ENCODE results near the gene PTPRH.

Gene PTPRH

DNA sequence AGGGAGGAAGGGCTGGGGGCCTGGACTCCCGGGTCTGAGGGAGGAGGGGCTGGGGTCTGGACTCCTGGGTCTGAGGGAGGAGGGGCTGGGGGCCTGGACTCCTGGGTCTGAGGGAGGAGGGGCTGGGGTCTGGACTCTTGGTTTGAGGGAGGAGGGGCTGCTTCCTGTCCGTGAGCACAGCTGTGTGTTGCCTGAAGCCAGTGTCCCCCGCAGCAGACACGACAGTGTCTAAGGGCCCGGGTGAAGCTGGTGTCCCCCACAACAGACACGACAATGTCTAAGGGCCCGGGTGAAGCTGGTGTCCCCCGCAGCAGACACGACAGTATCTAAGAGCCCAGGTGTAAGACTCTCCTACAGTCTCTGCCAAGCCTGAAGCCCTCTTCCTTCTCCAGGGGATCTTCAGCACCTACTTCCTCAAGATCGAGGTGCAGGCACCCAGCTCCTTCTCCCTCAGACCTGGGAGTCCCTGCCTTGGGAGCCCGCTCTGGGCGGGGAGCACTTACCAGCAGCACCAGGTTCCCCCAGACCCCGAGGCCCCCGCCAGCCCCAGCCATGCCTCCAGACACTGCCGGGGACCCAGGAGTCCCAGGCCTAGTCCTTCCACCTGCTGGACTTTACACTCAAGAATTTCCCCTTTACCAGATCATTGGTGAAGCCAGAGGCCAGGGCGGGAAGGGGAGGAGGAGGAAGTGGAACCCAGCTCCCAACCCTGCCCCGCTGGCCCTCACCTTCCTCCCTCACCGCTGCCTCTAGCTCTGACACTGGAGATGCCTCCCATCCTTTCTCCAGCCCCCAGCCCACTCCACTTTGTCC lies at the start of gene PTPRH:
PTPRH (minus strand) TSS at position 622 of the 813 bp plus-strand sequence; CDS start at position 554, 68 bp downstream.
- FAIRE-seq: no peak

- FAIRE-seq: no peak
Observed at GRCh38 chr19:55258476-55258827, 49.2 kb upstream of the PTPRH start.

DNA sequence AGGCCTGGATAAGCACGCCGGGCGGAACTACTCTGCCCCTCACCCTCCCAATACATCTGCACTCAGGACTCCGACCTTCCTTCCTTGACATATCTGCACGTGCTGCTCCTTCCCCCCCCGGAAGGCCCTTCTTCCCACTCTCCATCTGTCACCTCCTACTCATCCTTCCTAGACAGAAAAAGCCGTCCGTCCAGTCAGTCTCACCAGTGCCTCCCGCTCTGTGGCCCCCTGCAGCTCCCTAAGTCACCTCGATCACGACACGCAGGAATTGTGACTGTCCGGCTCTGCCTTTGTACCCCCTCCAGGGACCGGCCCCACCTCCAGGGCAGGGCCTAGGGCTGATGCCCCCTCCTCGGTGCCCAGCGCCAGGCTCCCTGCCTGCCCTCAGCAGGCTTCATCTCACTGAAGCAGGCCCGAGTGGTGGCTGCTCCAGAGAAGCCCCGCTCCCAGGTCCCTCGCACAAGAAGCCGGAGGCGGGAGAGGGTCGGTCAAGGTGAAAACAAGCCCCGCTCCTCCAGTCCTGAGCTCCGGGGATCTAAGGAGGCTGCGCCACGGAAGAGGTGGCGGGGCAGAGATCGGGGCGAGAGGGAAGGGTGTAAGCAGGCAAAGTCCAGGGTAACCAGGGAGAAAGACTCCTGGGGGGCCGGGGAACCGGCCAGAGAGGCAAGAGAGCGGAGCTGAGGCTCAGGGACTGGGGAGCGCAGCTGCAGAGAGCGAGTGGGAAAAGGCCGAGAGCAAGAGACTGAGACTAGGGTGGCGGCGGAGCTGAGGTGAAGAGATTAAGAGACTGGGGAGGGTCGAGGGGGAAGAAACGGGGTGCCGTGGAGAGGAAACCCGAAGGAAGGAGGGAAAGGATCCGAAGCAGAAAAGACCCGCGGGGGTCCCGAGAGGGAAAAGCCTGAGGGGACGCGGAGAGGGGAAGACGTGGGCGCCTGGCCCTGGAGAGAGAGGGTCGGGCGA lies 48.4 kb upstream of the PTPRH start:
- FAIRE-seq: no peak

GRCh38 chr19:55256562-55257460 lies 47.5 kb upstream of the PTPRH start:
- FAIRE-seq: no peak

DNA sequence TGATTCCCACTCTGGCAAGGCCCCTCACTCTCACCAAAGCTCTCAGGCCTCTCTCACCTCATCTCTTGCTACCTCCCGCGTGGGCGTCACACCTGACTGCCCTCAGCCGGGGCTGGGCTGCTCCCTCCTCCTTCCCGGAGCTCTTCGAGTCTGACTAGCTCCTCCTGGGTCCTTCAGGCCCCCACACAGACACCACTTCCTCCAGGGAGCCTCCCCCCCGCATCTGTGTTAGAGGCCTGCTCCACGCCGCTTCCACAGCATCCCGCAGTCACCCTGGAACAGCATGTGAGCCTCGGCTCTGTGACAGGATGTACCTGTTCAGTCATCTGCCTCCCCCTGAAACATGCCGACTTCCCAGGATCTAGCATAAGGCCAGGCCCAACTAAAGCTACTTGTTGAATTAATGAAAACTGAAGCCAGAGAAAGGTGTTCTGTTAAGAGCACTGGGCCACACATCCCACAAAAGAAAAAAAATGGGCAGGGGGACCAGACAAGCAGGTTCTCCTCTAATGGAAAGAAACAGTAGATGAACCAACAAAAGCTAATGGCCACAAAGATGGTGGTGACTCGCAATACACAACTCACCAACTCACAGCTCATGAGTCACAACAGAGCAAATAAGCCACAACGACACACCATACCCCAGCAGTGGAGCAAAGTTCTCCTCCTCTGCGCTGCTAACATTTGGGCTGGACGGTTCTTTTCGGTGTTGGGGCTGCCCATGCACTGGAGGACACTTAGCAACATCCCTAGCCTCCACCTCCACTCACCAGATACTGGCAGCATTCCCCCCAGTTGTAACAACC lies 46.5 kb upstream of the PTPRH start:
- FAIRE-seq: no peak

DNA sequence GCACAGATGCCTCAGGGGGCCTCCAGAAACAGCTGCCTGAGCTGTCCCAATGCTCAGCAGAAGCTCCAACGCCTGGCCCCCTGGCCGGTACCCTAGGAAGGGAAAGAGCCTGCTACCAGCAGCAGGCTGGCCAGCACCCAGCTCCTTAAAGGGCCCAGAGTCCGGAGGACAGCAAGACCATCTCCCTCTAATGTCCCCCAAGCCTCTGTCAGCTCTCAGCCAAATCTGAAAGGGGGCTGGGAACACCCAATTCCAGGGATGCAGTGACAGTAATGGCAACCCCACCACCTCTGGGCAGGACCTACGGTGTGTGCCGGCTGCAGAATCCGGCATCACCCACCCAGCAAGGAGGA lies 45.3 kb upstream of the PTPRH start:
- FAIRE-seq: no peak

GRCh38 chr19:55253842-55254624 lies 44.7 kb upstream of the PTPRH start:
- FAIRE-seq: no peak

GRCh38 chr19:55252760-55253663 lies 43.7 kb upstream of the PTPRH start:
- FAIRE-seq: no peak

DNA sequence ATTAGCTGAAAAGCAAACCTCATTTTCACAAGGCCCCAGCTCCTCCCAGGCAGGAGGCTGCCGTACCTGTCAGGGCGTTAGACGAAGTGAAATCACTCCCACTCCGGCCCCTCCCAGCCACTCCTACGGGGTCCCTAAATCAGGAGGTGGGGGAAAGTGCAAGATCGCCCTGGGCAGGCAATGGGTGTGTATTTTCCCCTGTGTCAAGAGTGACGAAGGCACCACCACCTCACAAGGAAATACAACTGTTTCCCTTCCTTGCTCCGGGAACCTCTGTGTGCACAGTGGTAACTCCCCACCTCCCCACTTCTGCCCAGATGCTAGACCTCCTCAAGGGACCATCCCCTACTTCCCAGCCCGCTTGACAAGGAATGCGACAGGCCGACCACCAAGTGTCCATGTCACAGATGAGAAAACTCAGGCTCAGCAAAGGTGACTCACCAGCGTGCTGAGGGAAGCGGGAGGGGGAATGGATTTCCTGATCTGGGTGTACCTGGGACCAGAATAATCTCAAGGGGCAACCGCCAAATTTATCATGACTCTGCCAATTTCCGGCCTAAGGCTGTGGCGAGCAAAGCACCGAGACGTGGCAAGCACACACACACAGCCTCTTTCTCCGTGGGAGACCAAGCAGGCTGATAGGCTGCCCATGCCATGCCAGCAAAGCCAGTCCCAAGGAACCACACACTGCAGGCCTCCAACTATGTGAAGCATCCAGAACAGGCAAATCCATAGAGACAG lies 42.2 kb upstream of the PTPRH start:
- no peak for FAIRE-seq

GRCh38 chr19:55250262-55251036 lies 41.1 kb upstream of the PTPRH start:
- no peak for FAIRE-seq

GRCh38 chr19:55249841-55250240 lies 40.5 kb upstream of the PTPRH start:
- no peak for FAIRE-seq

DNA sequence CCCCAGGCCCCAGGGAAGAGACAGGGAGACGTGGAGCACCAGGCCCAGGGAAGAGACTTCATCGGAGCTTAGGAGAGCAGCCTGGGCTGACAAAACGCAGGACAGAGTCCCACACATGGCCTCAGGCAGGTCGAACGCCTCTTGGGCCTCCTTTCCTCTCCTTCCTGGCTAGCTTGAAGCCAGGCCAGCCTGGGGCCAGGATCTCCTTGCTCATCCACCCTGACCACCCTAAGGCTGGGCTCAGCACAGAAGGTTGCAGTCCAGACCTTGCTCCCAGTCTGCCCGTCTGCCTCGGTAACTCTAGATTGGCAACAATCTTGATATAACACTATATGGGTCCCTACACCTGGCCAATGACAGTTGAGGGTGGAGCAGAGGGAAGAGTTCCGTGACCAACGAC lies 39.4 kb upstream of the PTPRH start:
- no peak for FAIRE-seq

DNA sequence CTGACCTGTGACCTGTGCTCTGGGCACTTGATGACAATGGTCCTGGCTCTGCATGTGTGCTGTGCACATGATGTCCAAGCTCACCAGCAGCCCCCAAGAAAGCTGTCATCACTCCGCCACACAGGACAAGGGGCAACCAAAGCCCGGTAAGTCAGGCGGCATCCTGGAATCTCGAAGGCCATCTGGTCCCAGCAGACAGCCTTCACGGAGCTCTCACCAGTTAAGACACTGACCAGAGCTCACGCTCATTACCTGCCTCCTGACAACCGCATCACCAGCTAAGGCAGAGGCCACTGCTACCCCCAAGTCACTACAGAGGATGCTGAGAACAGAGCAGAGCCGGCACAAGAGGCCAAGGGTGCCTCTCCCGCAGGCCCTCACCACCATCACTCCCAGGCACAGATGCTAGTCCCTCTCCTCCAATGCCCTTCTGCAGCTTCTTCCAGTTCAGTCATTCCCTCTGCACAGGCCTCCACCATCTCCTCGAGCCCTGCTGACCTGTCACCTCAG lies 38.9 kb upstream of the PTPRH start:
- FAIRE-seq: no peak

GRCh38 chr19:55247621-55248099 lies 38.4 kb upstream of the PTPRH start:
- no peak for FAIRE-seq

- no peak for FAIRE-seq
Observed at GRCh38 chr19:55246462-55247451, 37.5 kb upstream of the PTPRH start.

DNA sequence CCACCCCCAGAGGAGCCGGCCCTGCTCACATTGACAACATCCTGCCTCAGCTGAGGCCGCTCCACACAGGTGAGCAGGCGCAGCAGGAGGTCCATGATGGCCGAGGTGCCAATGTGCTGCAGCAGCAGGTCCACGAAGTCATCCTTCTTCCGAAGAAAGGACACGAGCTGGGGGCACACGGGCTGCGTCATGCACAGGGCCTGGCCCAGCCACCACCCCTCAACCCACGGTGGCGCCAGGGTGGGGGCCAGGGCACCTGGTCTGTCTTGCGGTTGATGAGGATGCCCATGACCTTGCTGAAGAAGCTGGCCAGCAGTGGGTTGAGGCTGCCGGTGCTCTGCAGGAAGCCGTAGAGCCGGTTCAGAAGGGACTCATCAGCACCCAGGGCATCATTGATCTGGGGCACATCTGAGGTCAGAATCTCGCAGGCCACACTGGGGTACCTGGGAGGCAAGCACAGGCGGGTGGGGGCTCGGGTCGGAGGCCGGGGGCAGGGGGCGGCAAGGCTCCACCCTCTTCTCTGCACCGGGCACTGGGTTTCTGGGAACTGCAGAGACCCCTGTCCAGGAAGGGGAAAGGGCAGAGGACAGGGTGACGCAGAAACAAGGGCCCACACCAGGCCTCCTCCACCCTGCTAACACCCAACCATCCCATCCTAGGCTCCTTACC lies 36.1 kb upstream of the PTPRH start:
- no peak for FAIRE-seq

All from islet of Langerhans (tissue), 1 donor.